Bronchial epithelial cell (primary cell): ENCODE data around the gene VAV1. TPM values are rescaled to one million over a fixed set of nuclear protein-coding genes. Genes with fewer than 3 reads are reported as not detected.

Source experiments
- DNase-seq: peaks from one replicate; pipeline ENCODE4 v3.0.0-alpha.2; 2010; ENCODE audit warnings: low read depth
- FAIRE-seq: peaks from 2 replicates; lab custom pipeline; 2011; peaks lifted over from hg19 to GRCh38; lab: Jason Lieb, UNC
- H3K27me3 ChIP-seq: 2 replicates; pipeline ENCODE4 v1.5.1; 2011; ENCODE audit warnings: low read length; ENCODE audit not compliant: control insufficient read depth, insufficient read depth
- H3K36me3 ChIP-seq: 2 replicates; pipeline ENCODE4 v1.5.1; 2011; ENCODE audit warnings: low read length; ENCODE audit not compliant: control insufficient read depth, insufficient read depth
- H3K4me3 ChIP-seq: 2 replicates; pipeline ENCODE4 v1.5.1; 2011; ENCODE audit warnings: mild to moderate bottlenecking, low read depth, low read length, control low read depth
- CTCF ChIP-seq: IDR thresholded peaks from 2 replicates; pipeline ENCODE4 v1.5.1; 2011; ENCODE audit warnings: mild to moderate bottlenecking, moderate library complexity, low read length, control low read depth, inconsistent platforms; ENCODE audit not compliant: insufficient read depth, severe bottlenecking
- total RNA-seq: library from RNA; depleted of rRNA; stranded (reverse); fragments of >200 nt; gene quantifications from 2 replicates; pipeline ENCODE4 v1.2.1, GENCODE V29; 2014

The VAV1 gene
- total RNA-seq, 1 donor from 2014 or later: 0.53 TPM

GRCh38 chr19:6808494-6808893 lies 36.0 kb downstream of the VAV1 start:
- FAIRE-seq: no peak
- H3K36me3 ChIP-seq: no peaks in the 10 kb centered on the region
- H3K27me3 ChIP-seq: no peaks in the 10 kb centered on the region
- DNase-seq: no peak
- TF ChIP-seq CTCF: no peak
- H3K4me3 ChIP-seq: no peak overlapping the region

GRCh38 chr19:6809262-6809661 lies 36.8 kb downstream of the VAV1 start:
- FAIRE-seq: no peak
- DNase-seq: no peak
- no peak for TF ChIP-seq CTCF
- Histone ChIP-seq H3K36me3 (no peaks in the 10 kb centered on the region), H3K4me3 (no peak overlapping the region), H3K27me3 (no peaks in the 10 kb centered on the region)

- no peaks in the 10 kb centered on the region for H3K27me3 ChIP-seq
- DNase-seq (no peak), FAIRE-seq (no peak)
- no peak overlapping the region for H3K4me3 ChIP-seq
- no peak for TF ChIP-seq CTCF
- no peaks in the 10 kb centered on the region for H3K36me3 ChIP-seq
These were observed 38.9 kb downstream of the VAV1 start for GRCh38 chr19:6811378-6811777.

- no peaks in the 10 kb centered on the region for H3K36me3 ChIP-seq
- TF ChIP-seq CTCF: no peak
- no peaks in the 10 kb centered on the region for H3K27me3 ChIP-seq
- DNase-seq: peak; percentile 85
- H3K4me3 ChIP-seq: no peak overlapping the region
- FAIRE-seq: no peak
These were observed 39.4 kb downstream of the VAV1 start for GRCh38 chr19:6811906-6812305.

GRCh38 chr19:6812612-6813011 lies 40.1 kb downstream of the VAV1 start:
- H3K36me3 ChIP-seq: no peaks in the 10 kb centered on the region
- no peak for TF ChIP-seq CTCF
- H3K27me3 ChIP-seq: no peaks in the 10 kb centered on the region
- FAIRE-seq (no peak), DNase-seq (no peak)
- H3K4me3 ChIP-seq: no peak overlapping the region

GRCh38 chr19:6813659-6814058 lies 41.2 kb downstream of the VAV1 start:
- Histone ChIP-seq H3K4me3 (no peak overlapping the region), H3K27me3 (no peaks in the 10 kb centered on the region), H3K36me3 (no peaks in the 10 kb centered on the region)
- no peak for TF ChIP-seq CTCF
- DNase-seq (no peak), FAIRE-seq (no peak)
